K562 (cell line): ENCODE data around the gene AK2. TPM values are rescaled to one million over a fixed set of nuclear protein-coding genes. Genes with fewer than 3 reads are reported as not detected.

Experiments used
- ATAC-seq: fragments of 200-7000 bp; cut with Tn5 transposase; 3 replicates; pipeline ENCODE4 v1.9.1; 2020; ENCODE audit warnings: moderate library complexity
- BruUV-seq: library from RNA; stranded (reverse); fragments of 400-500 nt; replicated peaks from 2 replicates; lab custom pipeline; 2021; lab: Mats Ljungman, UMichigan
- CTCF ChIA-PET: fragments of 300-600 bp; formaldehyde crosslinking; extraction: SDS; loops from one replicate; lab custom pipeline; 2021; ENCODE audit warnings: low intra/inter-chr PET ratio; lab: Yijun Ruan, JAX
- POLR2A ChIA-PET: fragments of 300-600, 350-650 bp; sonication (Branson Sonifier 250); formaldehyde crosslinking; extraction: SDS; loops from one replicate; lab custom pipeline; 2021; ENCODE audit warnings: antibody characterized with exemption, inconsistent platforms; lab: Yijun Ruan, JAX
- DNase-seq, 4 experiments: peaks; one replicate each; pipeline versions ENCODE4 v3.0.0 to v3.0.0-alpha.2; 2011 to 2018; ENCODE audit warnings: low spot score in 3 of 4, mixed read lengths in 3 of 4; ENCODE audit errors: extremely low read depth in 1 of 4
- FAIRE-seq: peaks from 2 replicates; lab custom pipeline; 2011; peaks lifted over from hg19 to GRCh38; lab: Jason Lieb, UNC
- H2AFZ ChIP-seq: 2 replicates; pipeline ENCODE4 v1.6.0; 2011; ENCODE audit warnings: low read depth, low read length, control low read depth, inconsistent platforms
- H3K27ac ChIP-seq: fragments of 200-600 bp; 3 replicates; pipeline ENCODE4 v1.8.0; 2011; ENCODE audit warnings: low read depth, mild to moderate bottlenecking, control low read depth, inconsistent platforms, low read length, moderate library complexity, mixed read lengths; ENCODE audit errors: extremely low read depth
- H3K27me3 ChIP-seq, 2 experiments: fragments of 300-600 bp in 1 of 2; 2 replicates in 1 of 2; 3 replicates in 1 of 2; pipeline versions ENCODE4 v1.6.0 to v1.8.0; 2011; ENCODE audit warnings: inconsistent platforms in 2 of 2, low read length in 2 of 2, mild to moderate bottlenecking in 1 of 2, mixed read lengths in 1 of 2, moderate library complexity in 1 of 2; ENCODE audit not compliant: control insufficient read depth in 2 of 2, insufficient read depth in 2 of 2
- H3K36me3 ChIP-seq: fragments of 300-600 bp; 3 replicates; pipeline ENCODE4 v1.8.0; 2011; ENCODE audit warnings: mild to moderate bottlenecking, low read length, inconsistent platforms; ENCODE audit not compliant: control insufficient read depth, insufficient read depth
- H3K4me1 ChIP-seq, 2 experiments: fragments of 200-600 bp in 1 of 2; replicated peaks in 1 of 2; 2 replicates in 1 of 2; 3 replicates in 1 of 2; pipeline versions ENCODE4 v1.5.1 to v1.8.0; 2011; ENCODE audit warnings: inconsistent platforms in 2 of 2, low read length in 2 of 2, mild to moderate bottlenecking in 1 of 2, mixed read lengths in 1 of 2, moderate library complexity in 1 of 2; ENCODE audit not compliant: control insufficient read depth in 2 of 2, insufficient read depth in 2 of 2
- H3K4me2 ChIP-seq: 2 replicates; pipeline ENCODE4 v1.6.1; 2011; ENCODE audit warnings: low read length, control low read depth, inconsistent platforms, mixed read lengths; ENCODE audit not compliant: insufficient read depth
- H3K4me3 ChIP-seq: fragments of 200-600 bp; sonication (generic), shearing (Covaris generic); 2 replicates; pipeline ENCODE4 v1.5.1; 2016; ENCODE audit warnings: control low read depth, inconsistent platforms
- H3K79me2 ChIP-seq: fragments of 200-600 bp; 3 replicates; pipeline ENCODE4 v1.8.0; 2011; ENCODE audit warnings: low read length, inconsistent platforms; ENCODE audit not compliant: control insufficient read depth, insufficient read depth
- H3K9ac ChIP-seq, 2 experiments: 2 replicates each; pipeline versions ENCODE4 v1.6.0 to v1.6.1; 2011; ENCODE audit warnings: low read depth in 2 of 2, low read length in 2 of 2, control low read depth in 1 of 2, inconsistent platforms in 1 of 2, mild to moderate bottlenecking in 1 of 2, mixed read lengths in 1 of 2; ENCODE audit not compliant: insufficient read depth in 1 of 2
- H3K9me1 ChIP-seq: one replicate; pipeline ENCODE4 v1.6.0; 2011; ENCODE audit warnings: inconsistent platforms, mild to moderate bottlenecking, low read length, moderate library complexity; ENCODE audit not compliant: control insufficient read depth, insufficient read depth
- H3K9me3 ChIP-seq: replicated peaks from 2 replicates; pipeline ENCODE4 v1.5.1; 2011; ENCODE audit warnings: low read depth, low read length, inconsistent platforms; ENCODE audit not compliant: control insufficient read depth, insufficient read depth
- H4K20me1 ChIP-seq: replicated peaks from 2 replicates; pipeline ENCODE4 v1.6.1; 2011; ENCODE audit warnings: low read length, inconsistent platforms, mixed read lengths; ENCODE audit not compliant: control insufficient read depth, insufficient read depth
- DMBX1 ChIP-seq: fragments of 250-450 bp; sonication (Bioruptor Pico); IDR thresholded peaks from 2 replicates; pipeline ENCODE4 v1.8.0; 2022; ENCODE audit warnings: inconsistent platforms, mild to moderate bottlenecking, moderate library complexity, borderline replicate concordance
- ILK ChIP-seq: fragments of 450-650 bp; IDR thresholded peaks from 2 replicates; pipeline ENCODE4 v1.6.1; 2016; ENCODE audit warnings: missing genetic modification characterization, low read depth, mild to moderate bottlenecking, missing compliant biosample characterization, moderate library complexity, borderline replicate concordance
- MYNN ChIP-seq, 2 experiments: sonication (generic); formaldehyde crosslinking in 1 of 2; IDR thresholded peaks; 2 replicates each; pipeline versions ENCODE4 v1.5.0 to v1.6.1; 2016 to 2020; ENCODE audit warnings: antibody characterized with exemption in 1 of 2, missing genetic modification reagents in 1 of 2
- POLR2A ChIP-seq: fragments of 450-650 bp; conservative IDR thresholded peaks from 2 replicates; pipeline ENCODE4 v1.6.1; 2016
- POLR2AphosphoS2 ChIP-seq: IDR thresholded peaks from 2 replicates; pipeline ENCODE4 v1.6.1; 2012; ENCODE audit warnings: low read length, improper control_type of control experiment
- POLR2G ChIP-seq: fragments of 200-400 bp; formaldehyde crosslinking; IDR thresholded peaks from 2 replicates; pipeline ENCODE4 v1.6.1; 2017; ENCODE audit warnings: low read depth, mild to moderate bottlenecking, antibody characterized with exemption, low read length, moderate library complexity
- PREB ChIP-seq: sonication (generic); formaldehyde crosslinking; IDR thresholded peaks from 2 replicates; pipeline ENCODE4 v1.8.1; 2023; ENCODE audit warnings: mild to moderate bottlenecking, missing genetic modification reagents
- PRMT5 ChIP-seq: sonication (generic); formaldehyde crosslinking; IDR thresholded peaks from 2 replicates; pipeline ENCODE4 v1.5.0; 2020; ENCODE audit warnings: missing genetic modification reagents
- SUPT5H ChIP-seq: fragments of 450-650 bp; IDR thresholded peaks from 2 replicates; pipeline ENCODE4 v1.6.1; 2016
- WGBS: fragments of 100-300 bp; shearing (Covaris generic); methylation state at CpG from one replicate; pipeline ENCODE4 v1.1.6; 2016; ENCODE audit warnings: low coverage, mixed read lengths; ENCODE audit not compliant: insufficient coverage; ENCODE audit errors: missing lambda C conversion rate; 5-methylcytosine and 5-hydroxymethylcytosine counted together
- in situ Hi-C: fragments of 300-500 bp; cut with MboI; formaldehyde crosslinking; loops from 4 replicates; pipeline ENCODE4 v1.15.0; 2018; ENCODE audit warnings: inconsistent platforms, mixed read lengths
- intact Hi-C: fragments of 100-400 bp; cut with micrococcal nuclease; formaldehyde crosslinking; loops from 2 replicates; pipeline ENCODE4 v1.14.2; 2022
- polyA plus RNA-seq, 8 experiments: library from polyadenylated mRNA; depleted of rRNA in 4 of 8; stranded (reverse) in 5 of 8; unstranded in 3 of 8; fragments of >200 nt; fragmentation: Nextera tagmentation in 2 of 8; fragmentation: Illumina TruSeq in 1 of 8; extraction: Ambion mirVana in 2 of 8; extraction: Trizol in 1 of 8; gene quantifications; 2 replicates each; pipeline versions ENCODE4 v1.2.1 to v1.2.3, GENCODE V29; 2011 to 2014; ENCODE audit warnings: inconsistent platforms in 1 of 8, missing spikeins in 1 of 8
- total RNA-seq, 7 experiments: library from RNA; depleted of rRNA in 6 of 7; stranded (reverse); fragments of >200 nt in 6 of 7; fragmentation: Illumina TruSeq in 2 of 7; extraction: Trizol in 2 of 7; gene quantifications; 2 replicates each; pipeline versions ENCODE4 v1.2.1 to v1.2.3, GENCODE V29; 2011 to 2021; ENCODE audit warnings: low replicate concordance in 1 of 7

The AK2 gene
- total and polyA plus RNA-seq, 9 of the 15 experiments (the other 6 are each of a cell fraction or from before 2014, with no cell fraction given) = 105 to 1,050 (median 509) TPM

- no peak for DNase-seq
- ChIA-PET CTCF (no interaction called here), POLR2A (interaction anchor here (0.6 to 1.6 kb wide), 6 partner anchors 11 to 1143 kb away, joined by 3 to 6 read pairs (median 4); no protein-coding TSS in a partner anchor)
- BruUV-seq = no TSS peak
- no peak for TF ChIP-seq PRMT5 (CRISPR knock-in tag)
- Histone ChIP-seq H3K36me3 (peaks cover 90% of the 10 kb centered on the region), H3K79me2 (peaks cover 28% of the 10 kb centered on the region; the same call in 2 of the 3 replicates), H3K4me2 (no peak overlapping the region), H4K20me1 (0 out of 2 replicates have a peak, but pooled peaks cover 6% of the 10 kb centered on the region), H2AFZ (no peak overlapping the region), H3K9me1 (no peaks in the 10 kb centered on the region), H3K27ac (no peak overlapping the region), H3K9ac (no peak overlapping the region), H3K27me3 (no peaks in the 10 kb centered on the region), H3K4me1 (peaks cover 0 to 7% of the 10 kb centered on the region in 2 experiments; a peak in 3 of 5 replicates), H3K4me3 (no peak overlapping the region), H3K9me3 (no peaks in the 10 kb centered on the region)
- in situ Hi-C loops (no loop called here), intact Hi-C loops (no loop called here)
- ATAC-seq = no peak
- no peak for FAIRE-seq
- 93% methylated on average over 2 of the region's 2 CpGs for WGBS
Measured at GRCh38 chr1:33017175-33017574, 19.5 kb downstream of the AK2 start.

- DNase-seq (no peak), ATAC-seq (no peak; the same call in 2 of the 3 replicates), FAIRE-seq (no peak)
- Histone ChIP-seq H3K4me2 (no peak overlapping the region), H2AFZ (no peak overlapping the region), H3K9me3 (no peaks in the 10 kb centered on the region), H3K9ac (no peak overlapping the region), H3K27me3 (no peaks in the 10 kb centered on the region), H3K9me1 (no peaks in the 10 kb centered on the region), H3K4me3 (no peak overlapping the region), H3K36me3 (peaks cover 88% of the 10 kb centered on the region), H3K79me2 (peaks cover 17% of the 10 kb centered on the region; the same call in 2 of the 3 replicates), H3K27ac (no peak overlapping the region), H4K20me1 (peaks cover 11% of the 10 kb centered on the region; the same call in 1 of the 2 replicates), H3K4me1 (peaks cover 4 to 16% of the 10 kb centered on the region in 2 experiments)
- ChIA-PET POLR2A (interaction anchor here (1.0 to 4.4 kb wide), 8 partner anchors 8 to 67 kb away, joined by 3 to 28 read pairs (median 4); no protein-coding TSS in a partner anchor), CTCF (no interaction called here)
- in situ Hi-C loops = no loop called here
- intact Hi-C loops = no loop called here
- 0 out of 2 replicates have a peak, but pooled peaks have one; percentile 8 for TF ChIP-seq MYNN (IDR thresholded peaks at IDR 0.05)
- no peak for TF ChIP-seq MYNN (CRISPR knock-in tag; IDR thresholded peaks at IDR 0.05)
- no peak for TF ChIP-seq ILK (tag)
- TF ChIP-seq SUPT5H = peak; percentile 36; the same call in 1 of the 2 replicates
- TF ChIP-seq PREB = no peak
- 0 out of 2 replicates have a peak, but pooled peaks have one; percentile 22 for TF ChIP-seq POLR2AphosphoS2
- peak; percentile 10; the same call in 1 of the 2 replicates for TF ChIP-seq POLR2G
- no peak for TF ChIP-seq DMBX1 (CRISPR knock-in tag)
- peak; percentile 58 for TF ChIP-seq POLR2A
- 98% methylated on average over 2 of the region's 2 CpGs for WGBS
- BruUV-seq = no TSS peak
Measured at GRCh38 chr1:33015216-33015615, 21.5 kb downstream of the AK2 start.
